PC-9 (cell line): ENCODE data around the gene SLC66A2. TPM values are rescaled to one million over a fixed set of nuclear protein-coding genes. Genes with fewer than 3 reads are reported as not detected.

Experiments
- BruUV-seq: library from RNA; stranded (reverse); fragments of 400-500 nt; replicated peaks from 2 replicates; lab custom pipeline; 2021; lab: Mats Ljungman, UMichigan
- CTCF ChIA-PET: fragments of 300-600 bp; sonication (Branson Sonifier 250); formaldehyde crosslinking; loops from one replicate; lab custom pipeline; 2022; ENCODE audit warnings: antibody characterized with exemption; lab: Charles Lee
- POLR2A ChIA-PET: fragments of 300-600 bp; sonication (Branson Sonifier 250); formaldehyde crosslinking; loops from one replicate; lab custom pipeline; 2022; ENCODE audit warnings: antibody characterized with exemption; ENCODE audit not compliant: unreplicated experiment; lab: Charles Lee
- DNase-seq, 2 experiments: peaks; one replicate each; pipeline versions ENCODE4 v3.0.0 to v3.0.0-alpha.2; 2015 to 2022; ENCODE audit warnings: mixed read lengths in 1 of 2
- H2AFZ ChIP-seq: fragments of 200-600 bp; sonication (generic); 2 replicates; pipeline ENCODE4 v1.8.1; 2017; ENCODE audit warnings: antibody characterized with exemption
- H3F3A ChIP-seq: fragments of 200-600 bp; sonication (generic); 2 replicates; pipeline ENCODE4 v1.8.1; 2017; ENCODE audit warnings: antibody characterized with exemption, mild to moderate bottlenecking, low read depth; ENCODE audit not compliant: insufficient read depth
- H3K27ac ChIP-seq: fragments of 200-600 bp; sonication (generic); 2 replicates; pipeline ENCODE4 v1.6.1; 2016; ENCODE audit warnings: mixed run types
- H3K27me3 ChIP-seq: fragments of 200-600 bp; sonication (generic); 2 replicates; pipeline ENCODE4 v1.6.1; 2016; ENCODE audit warnings: low read depth, mixed run types; ENCODE audit not compliant: insufficient read depth
- H3K36me3 ChIP-seq: fragments of 200-600 bp; sonication (generic); 2 replicates; pipeline ENCODE4 v1.6.1; 2016; ENCODE audit warnings: low read depth, mixed run types
- H3K4me1 ChIP-seq: fragments of 200-600 bp; sonication (generic); replicated peaks from 2 replicates; pipeline ENCODE4 v1.6.1; 2016; ENCODE audit warnings: mixed run types; ENCODE audit not compliant: insufficient read depth
- H3K4me2 ChIP-seq: fragments of 200-600 bp; sonication (generic); 2 replicates; pipeline ENCODE4 v1.6.1; 2017; ENCODE audit warnings: mixed run types
- H3K4me3 ChIP-seq: fragments of 200-600 bp; sonication (generic); 2 replicates; pipeline ENCODE4 v1.6.1; 2016; ENCODE audit warnings: mixed run types
- H3K79me2 ChIP-seq: fragments of 200-600 bp; sonication (generic); 2 replicates; pipeline ENCODE4 v1.6.1; 2017; ENCODE audit warnings: low read depth, mixed run types
- H3K9me2 ChIP-seq: fragments of 200-600 bp; sonication (generic); 2 replicates; pipeline ENCODE4 v1.8.1; 2017; ENCODE audit warnings: mild to moderate bottlenecking; ENCODE audit not compliant: insufficient read depth
- H3K9me3 ChIP-seq: fragments of 200-600 bp; sonication (generic); 2 replicates; pipeline ENCODE4 v1.8.1; 2016; ENCODE audit warnings: low read depth; ENCODE audit not compliant: insufficient read depth
- H4K20me1 ChIP-seq: fragments of 200-600 bp; sonication (generic); 2 replicates; pipeline ENCODE4 v1.8.1; 2017; ENCODE audit not compliant: insufficient read depth
- EZH2 ChIP-seq: fragments of 200-600 bp; sonication (generic); IDR thresholded peaks from 2 replicates; pipeline ENCODE4 v1.8.0; 2017; ENCODE audit warnings: antibody characterized with exemption, low read depth
- intact Hi-C: fragments of 100-400 bp; cut with micrococcal nuclease; formaldehyde crosslinking; loops from one replicate; pipeline ENCODE4 v1.10.0; 2022; ENCODE audit not compliant: unreplicated experiment
- total RNA-seq: library from RNA; stranded (reverse); gene quantifications from 2 replicates; pipeline ENCODE4 v1.2.3, GENCODE V29; 2021
- TF ChIP-seq, protein P1 (sequence below): fragments of 200-600 bp; sonication (generic); conservative IDR thresholded peaks from 2 replicates; pipeline ENCODE4 v1.6.1; 2017; ENCODE audit warnings: mixed run types, antibody characterized with exemption, mild to moderate bottlenecking, moderate library complexity

The SLC66A2 gene
- total RNA-seq, 1 experiment from 2014 or later, result 24.3 TPM

GRCh38 chr18:79945118-79946042 lies 6.1 kb downstream of the SLC66A2 start:
- no TSS peak for BruUV-seq
- no peak overlapping the region for H3K4me3 ChIP-seq
- no peak overlapping the region for H3K4me2 ChIP-seq
- H3F3A ChIP-seq, result peaks cover 5% of the 10 kb centered on the region
- intact Hi-C loops, result no loop called here
- H3K9me3 ChIP-seq, result no peaks in the 10 kb centered on the region
- no peak overlapping the region for H2AFZ ChIP-seq
- H3K9me2 ChIP-seq, result no peaks in the 10 kb centered on the region
- H3K27me3 ChIP-seq, result no peaks in the 10 kb centered on the region
- no peaks in the 10 kb centered on the region for H3K36me3 ChIP-seq
- peaks cover 23% of the 10 kb centered on the region; the same call in 1 of the 2 replicates for H3K79me2 ChIP-seq
- H3K4me1 ChIP-seq, result peaks cover 13% of the 10 kb centered on the region; the same call in 1 of the 2 replicates
- CTCF ChIA-PET, result no interaction called here
- DNase-seq, result no peak
- no peak overlapping the region for H3K27ac ChIP-seq
- POLR2A ChIA-PET, result no interaction called here
- TF ChIP-seq, protein P1, sequence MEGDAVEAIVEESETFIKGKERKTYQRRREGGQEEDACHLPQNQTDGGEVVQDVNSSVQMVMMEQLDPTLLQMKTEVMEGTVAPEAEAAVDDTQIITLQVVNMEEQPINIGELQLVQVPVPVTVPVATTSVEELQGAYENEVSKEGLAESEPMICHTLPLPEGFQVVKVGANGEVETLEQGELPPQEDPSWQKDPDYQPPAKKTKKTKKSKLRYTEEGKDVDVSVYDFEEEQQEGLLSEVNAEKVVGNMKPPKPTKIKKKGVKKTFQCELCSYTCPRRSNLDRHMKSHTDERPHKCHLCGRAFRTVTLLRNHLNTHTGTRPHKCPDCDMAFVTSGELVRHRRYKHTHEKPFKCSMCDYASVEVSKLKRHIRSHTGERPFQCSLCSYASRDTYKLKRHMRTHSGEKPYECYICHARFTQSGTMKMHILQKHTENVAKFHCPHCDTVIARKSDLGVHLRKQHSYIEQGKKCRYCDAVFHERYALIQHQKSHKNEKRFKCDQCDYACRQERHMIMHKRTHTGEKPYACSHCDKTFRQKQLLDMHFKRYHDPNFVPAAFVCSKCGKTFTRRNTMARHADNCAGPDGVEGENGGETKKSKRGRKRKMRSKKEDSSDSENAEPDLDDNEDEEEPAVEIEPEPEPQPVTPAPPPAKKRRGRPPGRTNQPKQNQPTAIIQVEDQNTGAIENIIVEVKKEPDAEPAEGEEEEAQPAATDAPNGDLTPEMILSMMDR, result no peak
- TF ChIP-seq EZH2, result no peak
- H4K20me1 ChIP-seq, result 0 out of 2 replicates have a peak, but pooled peaks cover 4% of the 10 kb centered on the region

- no peaks in the 10 kb centered on the region for H3K27me3 ChIP-seq
- no peak for DNase-seq
- no peaks in the 10 kb centered on the region for H3K36me3 ChIP-seq
- peaks cover 17% of the 10 kb centered on the region; the same call in 1 of the 2 replicates for H3K79me2 ChIP-seq
- TF ChIP-seq, protein P1, result no peak
- no peak for TF ChIP-seq EZH2
- no peaks in the 10 kb centered on the region for H3K9me3 ChIP-seq
- H4K20me1 ChIP-seq, result no peaks in the 10 kb centered on the region
- intact Hi-C loops, result no loop called here
- H2AFZ ChIP-seq, result no peak overlapping the region
- H3K4me3 ChIP-seq, result no peak overlapping the region
- no peaks in the 10 kb centered on the region for H3K9me2 ChIP-seq
- BruUV-seq, result no TSS peak
- ChIA-PET CTCF (no interaction called here), POLR2A (no interaction called here)
- no peak overlapping the region for H3K27ac ChIP-seq
- no peak overlapping the region for H3K4me2 ChIP-seq
- peaks cover 5% of the 10 kb centered on the region for H3F3A ChIP-seq
- peaks cover 10% of the 10 kb centered on the region; the same call in 1 of the 2 replicates for H3K4me1 ChIP-seq
These were observed 6.7 kb downstream of the SLC66A2 start for GRCh38 chr18:79944746-79945117.

DNA sequence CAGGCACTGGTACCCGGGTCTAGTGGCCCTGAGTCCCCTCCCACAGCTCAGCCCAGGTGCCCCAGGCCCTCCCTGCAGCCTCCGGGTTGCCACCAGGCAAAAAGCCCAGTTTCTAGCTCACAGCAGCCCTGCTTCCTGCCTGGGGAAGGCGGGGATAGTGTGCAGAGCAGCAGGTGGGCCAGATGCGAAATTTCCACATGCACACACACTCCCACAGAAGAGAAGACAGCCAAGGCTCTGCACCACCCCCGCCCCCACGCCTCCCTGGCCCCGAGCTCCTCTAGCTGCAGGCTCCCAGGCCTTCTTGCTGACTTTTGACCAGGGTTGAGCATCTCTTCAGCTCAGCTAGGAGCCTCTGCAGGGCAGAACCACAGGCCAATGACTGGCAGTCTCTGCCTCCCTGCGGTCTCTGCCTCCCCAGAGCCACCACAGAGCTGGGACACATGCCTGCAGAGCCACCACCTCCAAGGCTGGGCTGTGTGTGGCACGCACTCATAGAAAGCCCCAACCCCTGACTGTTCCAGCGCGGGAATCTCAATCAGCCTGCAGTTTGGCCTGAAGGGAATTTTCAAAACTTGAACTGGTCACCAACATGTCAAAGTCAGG lies 7.2 kb downstream of the SLC66A2 start:
- BruUV-seq, result no TSS peak
- no peak overlapping the region for H3K4me3 ChIP-seq
- no peaks in the 10 kb centered on the region for H3K27me3 ChIP-seq
- H2AFZ ChIP-seq, result no peak overlapping the region
- no peaks in the 10 kb centered on the region for H3K9me2 ChIP-seq
- no peak overlapping the region for H3K27ac ChIP-seq
- intact Hi-C loops, result no loop called here
- DNase-seq, result no peak
- H3F3A ChIP-seq, result peaks cover 5% of the 10 kb centered on the region
- no peaks in the 10 kb centered on the region for H3K9me3 ChIP-seq
- H3K4me2 ChIP-seq, result no peak overlapping the region
- CTCF ChIA-PET, result no interaction called here
- POLR2A ChIA-PET, result no interaction called here
- H3K79me2 ChIP-seq, result peaks cover 12% of the 10 kb centered on the region; the same call in 1 of the 2 replicates
- TF ChIP-seq, protein P1, result no peak
- TF ChIP-seq EZH2, result no peak
- H4K20me1 ChIP-seq, result 0 out of 2 replicates have a peak, but pooled peaks cover 3% of the 10 kb centered on the region
- no peaks in the 10 kb centered on the region for H3K36me3 ChIP-seq
- H3K4me1 ChIP-seq, result peaks cover 10% of the 10 kb centered on the region; the same call in 1 of the 2 replicates
